Measurements from ENCODE around the gene MMP17.

- TF ChIP-seq POLR2A (IDR thresholded peaks at IDR 0.05): no peak
- no peak for TF ChIP-seq CTCF (IDR thresholded peaks at IDR 0.05)
These were observed 11.0 kb upstream of the MMP17 start for GRCh38 chr12:131817241-131817640.

Measured in esophagus squamous epithelium (tissue), 4 donors.